Tibial nerve (tissue), 4 donors: ENCODE data around the gene KIAA1958. TPM values are rescaled to one million over a fixed set of nuclear protein-coding genes. Genes with fewer than 3 reads are reported as not detected.

ENCODE experiments used
- DNase-seq, 2 donors: peaks; one replicate each; pipeline ENCODE4 v3.0.0-alpha.2; 2019; ENCODE audit warnings: low spot score in 2 of 2
- H3K27ac ChIP-seq, 4 donors: fragments of 200-600 bp; sonication (generic) in 3 of 4; one replicate each; pipeline ENCODE4 v1.5.1; 2017 to 2019; ENCODE audit warnings: mild to moderate bottlenecking in 1 of 4
- H3K27me3 ChIP-seq, 2 donors: fragments of 200-600 bp; sonication (generic) in 1 of 2; one replicate each; pipeline versions ENCODE4 v1.5.1 to v1.6.0; 2017 to 2019
- H3K36me3 ChIP-seq, 3 donors: fragments of 200-600 bp; sonication (generic); one replicate each; pipeline ENCODE4 v1.5.1; 2018 to 2019
- H3K4me1 ChIP-seq, 4 donors: fragments of 200-600 bp; sonication (generic) in 3 of 4; one replicate each; pipeline ENCODE4 v1.5.1; 2017 to 2019
- H3K4me3 ChIP-seq, 4 donors: fragments of 200-600 bp; sonication (generic) in 3 of 4; one replicate each; pipeline ENCODE4 v1.5.1; 2017 to 2019; ENCODE audit warnings: mild to moderate bottlenecking in 1 of 4, moderate library complexity in 1 of 4
- H3K9me3 ChIP-seq, 4 donors: fragments of 200-600 bp; sonication (generic) in 3 of 4; one replicate each; pipeline ENCODE4 v1.5.1; 2017 to 2019
- EP300 ChIP-seq, 2 donors: sonication (generic); formaldehyde crosslinking; IDR thresholded peaks; one replicate each; pipeline ENCODE4 v1.6.1; 2017; ENCODE audit warnings: antibody characterized with exemption in 2 of 2, mild to moderate bottlenecking in 1 of 2
- POLR2A ChIP-seq, 2 donors: fragments of 450-650 bp; IDR thresholded peaks; one replicate each; pipeline ENCODE4 v1.6.1; 2017; ENCODE audit warnings: antibody characterized with exemption in 2 of 2, mild to moderate bottlenecking in 2 of 2, moderate library complexity in 2 of 2
- WGBS, 2 donors: methylation state at CpG; one replicate each; pipeline ENCODE4 v1.1.5; 2018; 5-methylcytosine and 5-hydroxymethylcytosine counted together
- total RNA-seq, 4 donors: library from RNA; depleted of rRNA; stranded (reverse); fragments of >200 nt; gene quantifications; one replicate each; pipeline ENCODE4 v1.1.0, GENCODE V29; 2016
- TF ChIP-seq, protein P1 (sequence below), 5 experiments: fragments of 200-600 bp in 3 of 5; fragments of 450-650 bp in 2 of 5; sonication (generic) in 3 of 5; IDR thresholded peaks; one replicate each; pipeline ENCODE4 v1.5.1; 2016 to 2019; ENCODE audit warnings: antibody characterized with exemption in 5 of 5, mild to moderate bottlenecking in 3 of 5, moderate library complexity in 2 of 5

The KIAA1958 gene
- total RNA-seq, 4 donors from 2014 or later, result 3.7 to 5.2 (median 4.5) TPM

- Histone ChIP-seq H3K9me3 (peaks cover 0 to 13% (median 0%) of the 10 kb centered on the region in 4 donors), H3K27ac (no peak overlapping the region), H3K27me3 (no peaks in the 10 kb centered on the region), H3K36me3 (no peaks in the 10 kb centered on the region), H3K4me3 (no peak overlapping the region), H3K4me1 (no peaks in the 10 kb centered on the region)
- DNase-seq, result no peak
- 75 to 77% methylated on average over 5 of the region's 5 CpGs for WGBS, 2 donors
- TF ChIP-seq EP300 (IDR thresholded peaks at IDR 0.05) (no peak), POLR2A (IDR thresholded peaks at IDR 0.05) (no peak)
- TF ChIP-seq, protein P1, sequence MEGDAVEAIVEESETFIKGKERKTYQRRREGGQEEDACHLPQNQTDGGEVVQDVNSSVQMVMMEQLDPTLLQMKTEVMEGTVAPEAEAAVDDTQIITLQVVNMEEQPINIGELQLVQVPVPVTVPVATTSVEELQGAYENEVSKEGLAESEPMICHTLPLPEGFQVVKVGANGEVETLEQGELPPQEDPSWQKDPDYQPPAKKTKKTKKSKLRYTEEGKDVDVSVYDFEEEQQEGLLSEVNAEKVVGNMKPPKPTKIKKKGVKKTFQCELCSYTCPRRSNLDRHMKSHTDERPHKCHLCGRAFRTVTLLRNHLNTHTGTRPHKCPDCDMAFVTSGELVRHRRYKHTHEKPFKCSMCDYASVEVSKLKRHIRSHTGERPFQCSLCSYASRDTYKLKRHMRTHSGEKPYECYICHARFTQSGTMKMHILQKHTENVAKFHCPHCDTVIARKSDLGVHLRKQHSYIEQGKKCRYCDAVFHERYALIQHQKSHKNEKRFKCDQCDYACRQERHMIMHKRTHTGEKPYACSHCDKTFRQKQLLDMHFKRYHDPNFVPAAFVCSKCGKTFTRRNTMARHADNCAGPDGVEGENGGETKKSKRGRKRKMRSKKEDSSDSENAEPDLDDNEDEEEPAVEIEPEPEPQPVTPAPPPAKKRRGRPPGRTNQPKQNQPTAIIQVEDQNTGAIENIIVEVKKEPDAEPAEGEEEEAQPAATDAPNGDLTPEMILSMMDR (IDR thresholded peaks at IDR 0.05), result no peak
These were observed 73.2 kb downstream of the KIAA1958 start for GRCh38 chr9:112559629-112560413.

- TF ChIP-seq POLR2A (IDR thresholded peaks at IDR 0.05), result no peak
- TF ChIP-seq, protein P1 (IDR thresholded peaks at IDR 0.05), result no peak
- TF ChIP-seq EP300 (IDR thresholded peaks at IDR 0.05), result no peak
- Histone ChIP-seq H3K36me3 (no peaks in the 10 kb centered on the region), H3K9me3 (peaks cover 0 to 13% (median 0%) of the 10 kb centered on the region in 4 donors), H3K4me1 (no peaks in the 10 kb centered on the region), H3K27me3 (no peaks in the 10 kb centered on the region), H3K4me3 (no peak overlapping the region), H3K27ac (no peak overlapping the region)
- 90 to 96% methylated on average over 4 of the region's 4 CpGs for WGBS, 2 donors
- no peak for DNase-seq
These were observed 75.8 kb downstream of the KIAA1958 start for GRCh38 chr9:112562235-112562958.

GRCh38 chr9:112569186-112569585 is 82.6 kb downstream of the KIAA1958 start:
- no peak overlapping the region for H3K27ac ChIP-seq
- H3K9me3 ChIP-seq, result peaks cover 0 to 2% (median 0%) of the 10 kb centered on the region in 4 donors
- no peaks in the 10 kb centered on the region for H3K27me3 ChIP-seq
- WGBS, 2 donors, result 37 to 40% methylated on average over 2 of the region's 2 CpGs
- DNase-seq, result no peak
- TF ChIP-seq, protein P1 (IDR thresholded peaks at IDR 0.05), result no peak
- TF ChIP-seq EP300 (IDR thresholded peaks at IDR 0.05) (no peak), POLR2A (IDR thresholded peaks at IDR 0.05) (no peak)
- no peak overlapping the region for H3K4me3 ChIP-seq
- peaks cover 0 to 1% (median 0%) of the 10 kb centered on the region in 3 donors for H3K36me3 ChIP-seq
- peaks cover 0 to 20% (median 4%) of the 10 kb centered on the region in 4 donors for H3K4me1 ChIP-seq

DNA sequence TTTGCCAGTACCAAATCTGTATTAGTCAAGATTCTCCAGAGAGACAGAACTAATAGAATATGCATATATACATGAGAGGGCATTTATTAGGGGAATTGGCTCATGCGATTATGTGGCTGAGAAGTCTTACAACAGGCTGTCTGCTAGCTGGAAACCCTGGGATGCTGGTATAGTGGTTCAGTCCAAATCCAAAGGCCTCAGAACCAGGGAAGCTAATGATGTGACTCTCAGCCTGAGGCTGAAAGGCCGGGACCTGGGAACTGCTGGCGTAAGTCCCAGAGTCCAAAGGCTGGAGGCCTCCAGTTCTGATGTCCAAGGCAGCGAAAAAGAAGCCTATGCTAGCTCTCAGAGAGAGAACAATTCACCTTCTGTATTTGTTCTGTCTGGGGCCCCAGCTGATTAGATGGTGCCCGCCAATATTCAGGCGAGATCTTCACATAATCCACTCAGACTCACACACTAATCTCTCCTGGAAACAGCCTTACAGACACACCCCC is 84.1 kb downstream of the KIAA1958 start:
- no peak for DNase-seq

More for the DNA sequence above, 84.1 kb downstream of the KIAA1958 start:
- no peaks in the 10 kb centered on the region for H3K27me3 ChIP-seq
- TF ChIP-seq POLR2A (IDR thresholded peaks at IDR 0.05) (no peak), EP300 (IDR thresholded peaks at IDR 0.05) (no peak)
- TF ChIP-seq, protein P1 (IDR thresholded peaks at IDR 0.05), result no peak
- no peak overlapping the region for H3K4me3 ChIP-seq
- peaks cover 0 to 12% (median 0%) of the 10 kb centered on the region in 3 donors for H3K36me3 ChIP-seq
- H3K4me1 ChIP-seq, result peaks cover 0 to 20% (median 4%) of the 10 kb centered on the region in 4 donors
- peak overlapping the region in 1 of 4 donors; percentile 31 for H3K27ac ChIP-seq
- no peaks in the 10 kb centered on the region for H3K9me3 ChIP-seq
- WGBS, 2 donors, result 34 to 35% methylated on average over 6 of the region's 6 CpGs
